Caco-2 (cell line): Measurements from ENCODE around the gene SLC12A8. TPM values are rescaled to one million over a fixed set of nuclear protein-coding genes. Genes with fewer than 3 reads are reported as not detected.
A peak's percentile ranks its signal among the peaks of the same experiment; 100 is the strongest.

ENCODE experiments used
- BruUV-seq: library from RNA; stranded (reverse); fragments of 400-500 nt; replicated peaks from 2 replicates; lab custom pipeline; 2021; lab: Mats Ljungman, UMichigan
- CTCF ChIA-PET: fragments of 300-600 bp; sonication (Branson Sonifier 250); formaldehyde crosslinking; loops from one replicate; lab custom pipeline; 2022; ENCODE audit warnings: antibody characterized with exemption; lab: Charles Lee
- POLR2A ChIA-PET: fragments of 300-600 bp; sonication (Branson Sonifier 250); formaldehyde crosslinking; loops from one replicate; lab custom pipeline; 2022; ENCODE audit warnings: antibody characterized with exemption; lab: Charles Lee
- DNase-seq, 2 experiments: peaks; one replicate each; pipeline versions ENCODE4 v3.0.0 to v3.0.0-alpha.2; 2020 to 2022
- H3K27me3 ChIP-seq: replicated peaks from 2 replicates; pipeline ENCODE4 v1.6.0; 2011; ENCODE audit warnings: low read length; ENCODE audit not compliant: control insufficient read depth, insufficient read depth
- H3K36me3 ChIP-seq: 2 replicates; pipeline ENCODE4 v1.5.1; 2011; ENCODE audit warnings: low read length; ENCODE audit not compliant: control insufficient read depth, insufficient read depth
- H3K4me1 ChIP-seq: fragments of 250-450 bp; sonication (Bioruptor Pico); 2 replicates; pipeline ENCODE4 v1.5.1; 2020; ENCODE audit warnings: mild to moderate bottlenecking
- H3K4me3 ChIP-seq: 2 replicates; pipeline ENCODE4 v1.5.1; 2011; ENCODE audit warnings: low read depth, mild to moderate bottlenecking, control low read depth, low read length
- H3K9me3 ChIP-seq: fragments of 250-450 bp; sonication (Bioruptor Pico); 2 replicates; pipeline ENCODE4 v1.5.1; 2020; ENCODE audit warnings: mild to moderate bottlenecking, moderate library complexity
- H3K27ac Mint-ChIP-seq: one replicate; pipeline ENCODE4 v1.8.0; 2022; ENCODE audit warnings: mixed read lengths; ENCODE audit not compliant: unreplicated experiment
- H3K27me3 Mint-ChIP-seq: one replicate; pipeline ENCODE4 v1.8.0; 2022; ENCODE audit warnings: mixed read lengths; ENCODE audit not compliant: insufficient read depth, unreplicated experiment
- H3K36me3 Mint-ChIP-seq: one replicate; pipeline ENCODE4 v1.8.0; 2022; ENCODE audit warnings: mild to moderate bottlenecking, mixed read lengths; ENCODE audit not compliant: insufficient read depth, unreplicated experiment
- H3K4me1 Mint-ChIP-seq: one replicate; pipeline ENCODE4 v1.8.0; 2022; ENCODE audit warnings: low read depth, mixed read lengths; ENCODE audit not compliant: unreplicated experiment
- H3K4me3 Mint-ChIP-seq: one replicate; pipeline ENCODE4 v1.8.0; 2022; ENCODE audit warnings: mild to moderate bottlenecking, moderate library complexity, mixed read lengths; ENCODE audit not compliant: unreplicated experiment
- H3K9me3 Mint-ChIP-seq: one replicate; pipeline ENCODE4 v1.8.0; 2022; ENCODE audit warnings: mixed read lengths; ENCODE audit not compliant: unreplicated experiment
- CTCF ChIP-seq, 2 experiments: fragments of 200-600 bp in 1 of 2; IDR thresholded peaks; 1 replicate in 1 of 2; 2 replicates in 1 of 2; pipeline versions ENCODE4 v1.5.1 to v1.8.0; 2011 to 2022; ENCODE audit warnings: antibody characterized with exemption in 1 of 2, control low read depth in 1 of 2, inconsistent platforms in 1 of 2, low read depth in 1 of 2, low read length in 1 of 2, mild to moderate bottlenecking in 1 of 2, moderate library complexity in 1 of 2; ENCODE audit not compliant: insufficient read depth in 1 of 2, severe bottlenecking in 1 of 2, unreplicated experiment in 1 of 2
- intact Hi-C: fragments of 100-400 bp; cut with micrococcal nuclease; formaldehyde crosslinking; loops from one replicate; pipeline ENCODE4 v1.10.0; 2022; ENCODE audit not compliant: unreplicated experiment
- total RNA-seq: library from RNA; stranded (reverse); gene quantifications from 2 replicates; pipeline ENCODE4 v1.2.3, GENCODE V29; 2022

Gene SLC12A8
- total RNA-seq, 1 experiment from 2014 or later, result 23.3 TPM

GRCh38 chr3:125213946-125214542 is 1.5 kb upstream of the SLC12A8 start:
- peaks cover 49% of the 10 kb centered on the region for H3K4me1 ChIP-seq
- H3K27ac Mint-ChIP-seq, result peak overlapping the region; percentile 76
- no peaks in the 10 kb centered on the region for H3K27me3 ChIP-seq
- H3K9me3 Mint-ChIP-seq, result no peaks in the 10 kb centered on the region
- CTCF ChIA-PET, result no interaction called here
- intact Hi-C loops, result loop anchor here (2.0 to 10.0 kb wide), 2 partner anchors 153 to 221 kb away; no protein-coding TSS in a partner anchor
- H3K4me1 Mint-ChIP-seq, result peaks cover 33% of the 10 kb centered on the region
- peaks cover 19% of the 10 kb centered on the region for H3K36me3 Mint-ChIP-seq
- BruUV-seq, result no TSS peak
- peak overlapping the region; percentile 78 for H3K4me3 Mint-ChIP-seq
- peak in 1 of 2 experiments; percentile 53 for DNase-seq
- H3K27me3 Mint-ChIP-seq, result no peaks in the 10 kb centered on the region
- H3K9me3 ChIP-seq, result no peaks in the 10 kb centered on the region
- H3K36me3 ChIP-seq, result no peaks in the 10 kb centered on the region
- no peak for TF ChIP-seq CTCF (IDR thresholded peaks at IDR 0.05; ENCODE audit: insufficient read depth in 1 of 2, low read depth in 1 of 2, low read length in 1 of 2, severe bottlenecking in 1 of 2, unreplicated experiment in 1 of 2)
- H3K4me3 ChIP-seq, result no peak overlapping the region
- POLR2A ChIA-PET, result no interaction called here

GRCh38 chr3:125213364-125213755 is 812 bp upstream of the SLC12A8 start:
- peaks cover 15% of the 10 kb centered on the region for H3K36me3 Mint-ChIP-seq
- no peaks in the 10 kb centered on the region for H3K27me3 Mint-ChIP-seq
- H3K9me3 Mint-ChIP-seq, result no peaks in the 10 kb centered on the region
- CTCF ChIA-PET, result interaction anchor here (0.6 kb wide), 1 partner anchor 1206 kb away, joined by 3 read pairs; no protein-coding TSS in a partner anchor
- H3K36me3 ChIP-seq, result no peaks in the 10 kb centered on the region
- no peak for DNase-seq
- H3K27ac Mint-ChIP-seq, result peak overlapping the region; percentile 76
- POLR2A ChIA-PET, result no interaction called here
- H3K4me3 ChIP-seq, result peak overlapping the region; percentile 78
- no peak for TF ChIP-seq CTCF (IDR thresholded peaks at IDR 0.05; ENCODE audit: insufficient read depth in 1 of 2, low read depth in 1 of 2, low read length in 1 of 2, severe bottlenecking in 1 of 2, unreplicated experiment in 1 of 2)
- H3K4me3 Mint-ChIP-seq, result peak overlapping the region; percentile 78
- H3K27me3 ChIP-seq, result no peaks in the 10 kb centered on the region
- no peaks in the 10 kb centered on the region for H3K9me3 ChIP-seq
- H3K4me1 ChIP-seq, result peaks cover 43% of the 10 kb centered on the region
- BruUV-seq, result TSS peak; percentile 63
- peaks cover 39% of the 10 kb centered on the region for H3K4me1 Mint-ChIP-seq
- intact Hi-C loops, result loop anchor here (2.0 to 10.0 kb wide), 2 partner anchors 153 to 221 kb away; no protein-coding TSS in a partner anchor

- TF ChIP-seq CTCF (IDR thresholded peaks at IDR 0.05; ENCODE audit: insufficient read depth in 1 of 2, low read depth in 1 of 2, low read length in 1 of 2, severe bottlenecking in 1 of 2, unreplicated experiment in 1 of 2), result no peak
- no peaks in the 10 kb centered on the region for H3K9me3 Mint-ChIP-seq
- CTCF ChIA-PET, result interaction anchor here (0.6 to 0.9 kb wide), 2 partner anchors 9 to 19 kb away, joined by 3 to 5 read pairs; no protein-coding TSS in a partner anchor
- intact Hi-C loops, result loop anchor here (2.0 to 10.0 kb wide), 2 partner anchors 151 to 223 kb away; no protein-coding TSS in a partner anchor
- peaks cover 12% of the 10 kb centered on the region for H3K36me3 Mint-ChIP-seq
- Histone ChIP-seq H3K4me3 (peak overlapping the region; percentile 78), H3K27me3 (no peaks in the 10 kb centered on the region), H3K9me3 (no peaks in the 10 kb centered on the region), H3K36me3 (no peaks in the 10 kb centered on the region), H3K4me1 (peaks cover 30% of the 10 kb centered on the region)
- peaks cover 40% of the 10 kb centered on the region for H3K4me1 Mint-ChIP-seq
- peak overlapping the region; percentile 76 for H3K27ac Mint-ChIP-seq
- peak overlapping the region; percentile 78 for H3K4me3 Mint-ChIP-seq
- no peaks in the 10 kb centered on the region for H3K27me3 Mint-ChIP-seq
- POLR2A ChIA-PET, result interaction anchor here (0.6 kb wide), 1 partner anchor 163 kb away, joined by 5 read pairs; the partner anchor contains the start of gene ZNF148
- no TSS peak for BruUV-seq
- DNase-seq, result peak in 1 of 2 experiments; percentile 43
These were observed 448 bp downstream of the SLC12A8 start for GRCh38 chr3:125212091-125212508.
